Mesodermal cell (in vitro differentiated cells): ENCODE results near the gene TPM2.

Experiments
- H3K27ac ChIP-seq: 2 replicates; pipeline ENCODE4 v1.7.0; 2013; ENCODE audit warnings: mild to moderate bottlenecking, low read depth, low read length, moderate library complexity; ENCODE audit not compliant: severe bottlenecking
- H3K36me3 ChIP-seq: 2 replicates; pipeline ENCODE4 v1.7.1; 2013; ENCODE audit warnings: mild to moderate bottlenecking, low read length, moderate library complexity; ENCODE audit not compliant: control insufficient read depth, insufficient read depth
- H3K4me1 ChIP-seq: one replicate; pipeline ENCODE4 v1.7.1; 2013; ENCODE audit warnings: mild to moderate bottlenecking, low read length; ENCODE audit not compliant: insufficient read depth, control insufficient read depth, poor library complexity, severe bottlenecking
- H3K4me3 ChIP-seq: 2 replicates; pipeline ENCODE4 v1.7.0; 2013; ENCODE audit warnings: low read length, control low read depth, mild to moderate bottlenecking; ENCODE audit not compliant: insufficient read depth, poor library complexity, severe bottlenecking; ENCODE audit errors: extremely low read depth
- H3K9me3 ChIP-seq: 2 replicates; pipeline ENCODE4 v1.7.1; 2013; ENCODE audit warnings: mild to moderate bottlenecking, low read length, moderate library complexity; ENCODE audit not compliant: control insufficient read depth
- WGBS, 2 experiments: methylation state at CpG; one replicate each; pipeline ENCODE4 v1.1.5; 2013; ENCODE audit warnings: missing lambda C conversion rate in 2 of 2; ENCODE audit not compliant: insufficient coverage in 2 of 2; 5-methylcytosine and 5-hydroxymethylcytosine counted together

Gene TPM2

GRCh38 chr9:35660966-35661415 is 28.7 kb downstream of the TPM2 start:
- no peak overlapping the region for H3K4me3 ChIP-seq
- H3K27ac ChIP-seq = no peak overlapping the region
- whole genome bisulfite sequencing, 2 experiments = 84 to 86% methylated on average over 6 of the region's 9 CpGs
- peaks cover 23% of the 10 kb centered on the region for H3K36me3 ChIP-seq
- peaks cover 28% of the 10 kb centered on the region for H3K4me1 ChIP-seq
- H3K9me3 ChIP-seq = no peaks in the 10 kb centered on the region

- H3K36me3 ChIP-seq = peaks cover 23% of the 10 kb centered on the region
- peak overlapping the region; percentile 70 for H3K4me3 ChIP-seq
- WGBS, 2 experiments = 92 to 100% methylated on average over 3 of the region's 3 CpGs
- peaks cover 23% of the 10 kb centered on the region for H3K4me1 ChIP-seq
- H3K27ac ChIP-seq = no peak overlapping the region
- H3K9me3 ChIP-seq = no peaks in the 10 kb centered on the region
Measured at GRCh38 chr9:35659340-35659739, 30.4 kb downstream of the TPM2 start.

GRCh38 chr9:35658968-35659220 is 30.8 kb downstream of the TPM2 start:
- 0 to 6% methylated on average over 2 of the region's 2 CpGs for WGBS, 2 experiments
- H3K9me3 ChIP-seq = no peaks in the 10 kb centered on the region
- peak overlapping the region; percentile 70 for H3K4me3 ChIP-seq
- no peak overlapping the region for H3K27ac ChIP-seq
- peaks cover 18% of the 10 kb centered on the region for H3K4me1 ChIP-seq
- H3K36me3 ChIP-seq = peaks cover 23% of the 10 kb centered on the region

GRCh38 chr9:35658137-35658967 is 31.4 kb downstream of the TPM2 start, which contains the start of gene CCDC107:
Gene CCDC107 (plus strand): TSS chr9:35658292. CDS start chr9:35658380, 88 bp downstream.
- Histone ChIP-seq H3K36me3 (peaks cover 23% of the 10 kb centered on the region), H3K4me1 (peaks cover 15% of the 10 kb centered on the region), H3K27ac (peak within 1 kb of the TSS; percentile 100), H3K9me3 (no peaks in the 10 kb centered on the region), H3K4me3 (peak within 1 kb of the TSS; percentile 70)
- 0% methylated on average over 49 to 62 of the region's 67 CpGs for WGBS, 2 experiments

- Histone ChIP-seq H3K4me3 (peak within 1 kb of the TSS; percentile 70), H3K27ac (peak within 1 kb of the TSS; percentile 100), H3K4me1 (peaks cover 15% of the 10 kb centered on the region), H3K36me3 (peaks cover 23% of the 10 kb centered on the region), H3K9me3 (no peaks in the 10 kb centered on the region)
- 3 to 4% methylated on average over 32 to 39 of the region's 42 CpGs for WGBS, 2 experiments
Measured at GRCh38 chr9:35657546-35658136, 32.1 kb downstream of the TPM2 start, which contains the start of gene RMRP. Gene RMRP (minus strand): TSS chr9:35658019.

- peak overlapping the region; percentile 100 for H3K27ac ChIP-seq
- peak overlapping the region; percentile 33 for H3K4me3 ChIP-seq
- peaks cover 17% of the 10 kb centered on the region for H3K36me3 ChIP-seq
- peaks cover 10% of the 10 kb centered on the region for H3K4me1 ChIP-seq
- H3K9me3 ChIP-seq = no peaks in the 10 kb centered on the region
- WGBS, 2 experiments = 51 to 53% methylated on average over 24 to 25 of the region's 25 CpGs
Measured at GRCh38 chr9:35656831-35657545, 32.7 kb downstream of the TPM2 start.

- peaks cover 13% of the 10 kb centered on the region for H3K36me3 ChIP-seq
- H3K4me1 ChIP-seq = peaks cover 10% of the 10 kb centered on the region
- no peaks in the 10 kb centered on the region for H3K9me3 ChIP-seq
- WGBS, 2 experiments = 85 to 92% methylated on average over 14 to 15 of the region's 17 CpGs
- no peak overlapping the region for H3K4me3 ChIP-seq
- H3K27ac ChIP-seq = no peak overlapping the region
Measured at GRCh38 chr9:35656348-35656747, 33.4 kb downstream of the TPM2 start.

- H3K4me3 ChIP-seq = no peak overlapping the region
- no peaks in the 10 kb centered on the region for H3K36me3 ChIP-seq
- H3K4me1 ChIP-seq = peaks cover 17% of the 10 kb centered on the region
- no peak overlapping the region for H3K27ac ChIP-seq
- WGBS, 2 experiments = 100% methylated on average over 1 of the region's 2 CpGs
- no peaks in the 10 kb centered on the region for H3K9me3 ChIP-seq
Measured at GRCh38 chr9:35653611-35654010, 36.1 kb downstream of the TPM2 start.

GRCh38 chr9:35652829-35653209 is 36.9 kb downstream of the TPM2 start:
- no peaks in the 10 kb centered on the region for H3K9me3 ChIP-seq
- H3K4me1 ChIP-seq = peaks cover 17% of the 10 kb centered on the region
- 97% methylated on average over 5 to 6 of the region's 8 CpGs for WGBS, 2 experiments
- no peak overlapping the region for H3K4me3 ChIP-seq
- no peaks in the 10 kb centered on the region for H3K36me3 ChIP-seq
- no peak overlapping the region for H3K27ac ChIP-seq

- H3K9me3 ChIP-seq = no peaks in the 10 kb centered on the region
- no peak overlapping the region for H3K27ac ChIP-seq
- H3K36me3 ChIP-seq = no peaks in the 10 kb centered on the region
- peaks cover 17% of the 10 kb centered on the region for H3K4me1 ChIP-seq
- no peak overlapping the region for H3K4me3 ChIP-seq
- 86 to 93% methylated on average over 4 to 5 of the region's 7 CpGs for WGBS, 2 experiments
Measured at GRCh38 chr9:35651956-35652828, 37.5 kb downstream of the TPM2 start.
